ENCODE measurements around the gene JCAD. TPM values are rescaled to one million over a fixed set of nuclear protein-coding genes. Genes with fewer than 3 reads are reported as not detected.

The JCAD gene
- total and polyA plus RNA-seq, 11 donors, result 10.4 to 51.7 (median 21.8) TPM

DNA sequence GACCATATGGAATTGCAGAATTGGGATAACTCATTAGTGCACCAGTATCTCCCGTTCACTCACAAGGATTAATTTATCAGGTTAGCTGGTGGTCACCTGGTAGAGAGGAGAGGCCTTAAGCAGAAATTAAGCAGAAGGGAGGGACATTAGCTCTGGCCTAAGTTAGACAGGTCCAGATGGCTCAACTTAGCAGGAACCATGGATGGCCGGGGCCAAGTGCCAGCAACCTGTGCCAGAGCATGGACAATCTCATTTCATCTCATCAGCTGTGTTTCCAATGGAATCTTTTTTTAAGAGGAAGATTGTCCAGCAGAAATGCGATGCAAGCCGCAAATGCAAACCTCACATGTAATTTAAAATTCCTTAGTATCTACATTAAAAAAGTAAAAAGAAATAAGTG, 82.2 kb downstream of the JCAD start:
- H3K36me3 ChIP-seq, result no peaks in the 10 kb centered on the region
- H3K9me3 ChIP-seq, result peaks cover 0 to 13% (median 0%) of the 10 kb centered on the region in 12 donors
- no peaks in the 10 kb centered on the region for H3K27me3 ChIP-seq
- H3K4me3 ChIP-seq, result no peak overlapping the region
- ATAC-seq, result no peak
- intact Hi-C loops (cut with DNase I), result no loop called here
- no peak overlapping the region for H3K27ac ChIP-seq
- TF ChIP-seq, protein P1, sequence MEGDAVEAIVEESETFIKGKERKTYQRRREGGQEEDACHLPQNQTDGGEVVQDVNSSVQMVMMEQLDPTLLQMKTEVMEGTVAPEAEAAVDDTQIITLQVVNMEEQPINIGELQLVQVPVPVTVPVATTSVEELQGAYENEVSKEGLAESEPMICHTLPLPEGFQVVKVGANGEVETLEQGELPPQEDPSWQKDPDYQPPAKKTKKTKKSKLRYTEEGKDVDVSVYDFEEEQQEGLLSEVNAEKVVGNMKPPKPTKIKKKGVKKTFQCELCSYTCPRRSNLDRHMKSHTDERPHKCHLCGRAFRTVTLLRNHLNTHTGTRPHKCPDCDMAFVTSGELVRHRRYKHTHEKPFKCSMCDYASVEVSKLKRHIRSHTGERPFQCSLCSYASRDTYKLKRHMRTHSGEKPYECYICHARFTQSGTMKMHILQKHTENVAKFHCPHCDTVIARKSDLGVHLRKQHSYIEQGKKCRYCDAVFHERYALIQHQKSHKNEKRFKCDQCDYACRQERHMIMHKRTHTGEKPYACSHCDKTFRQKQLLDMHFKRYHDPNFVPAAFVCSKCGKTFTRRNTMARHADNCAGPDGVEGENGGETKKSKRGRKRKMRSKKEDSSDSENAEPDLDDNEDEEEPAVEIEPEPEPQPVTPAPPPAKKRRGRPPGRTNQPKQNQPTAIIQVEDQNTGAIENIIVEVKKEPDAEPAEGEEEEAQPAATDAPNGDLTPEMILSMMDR (IDR thresholded peaks at IDR 0.05), result no peak
- TF ChIP-seq POLR2A (IDR thresholded peaks at IDR 0.05), result no peak
- DNase-seq, result no peak
- peaks cover 0 to 21% (median 0%) of the 10 kb centered on the region in 12 donors for H3K4me1 ChIP-seq
- 56 to 71% (median 61%) methylated on average over 4 of the region's 4 CpGs for WGBS, 4 donors

DNA sequence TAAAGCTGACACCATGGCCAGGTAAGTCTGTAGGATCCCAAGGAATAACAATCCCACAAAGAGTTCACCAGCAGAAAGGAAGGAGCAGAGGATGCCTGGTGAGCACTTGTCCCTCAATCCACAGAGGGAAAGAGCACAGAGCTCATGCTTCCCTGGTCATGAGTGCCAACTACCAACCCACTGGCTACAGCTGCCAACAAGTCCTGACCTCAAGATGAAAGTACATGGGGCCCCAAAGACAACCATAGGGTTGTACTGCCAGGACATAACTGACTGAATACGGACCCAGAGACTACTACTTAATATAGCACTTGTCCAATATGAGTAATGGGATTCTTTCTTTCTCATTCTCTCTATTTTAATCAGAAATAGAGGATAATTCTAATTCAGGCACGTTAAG, 83.3 kb downstream of the JCAD start:
- intact Hi-C loops (cut with DNase I), result no loop called here
- TF ChIP-seq POLR2A (IDR thresholded peaks at IDR 0.05), result no peak
- TF ChIP-seq, protein P1 (IDR thresholded peaks at IDR 0.05), result no peak
- ATAC-seq (peak in 1 of 4 donors; percentile 35), DNase-seq (no peak)
- no peak overlapping the region for H3K4me3 ChIP-seq
- peaks cover 0 to 12% (median 0%) of the 10 kb centered on the region in 12 donors for H3K9me3 ChIP-seq
- no peaks in the 10 kb centered on the region for H3K27me3 ChIP-seq
- H3K4me1 ChIP-seq, result peaks cover 0 to 21% (median 0%) of the 10 kb centered on the region in 12 donors
- H3K36me3 ChIP-seq, result no peaks in the 10 kb centered on the region
- H3K27ac ChIP-seq, result no peak overlapping the region
- 69 to 85% (median 81%) methylated on average over 2 of the region's 2 CpGs for WGBS, 4 donors

DNA sequence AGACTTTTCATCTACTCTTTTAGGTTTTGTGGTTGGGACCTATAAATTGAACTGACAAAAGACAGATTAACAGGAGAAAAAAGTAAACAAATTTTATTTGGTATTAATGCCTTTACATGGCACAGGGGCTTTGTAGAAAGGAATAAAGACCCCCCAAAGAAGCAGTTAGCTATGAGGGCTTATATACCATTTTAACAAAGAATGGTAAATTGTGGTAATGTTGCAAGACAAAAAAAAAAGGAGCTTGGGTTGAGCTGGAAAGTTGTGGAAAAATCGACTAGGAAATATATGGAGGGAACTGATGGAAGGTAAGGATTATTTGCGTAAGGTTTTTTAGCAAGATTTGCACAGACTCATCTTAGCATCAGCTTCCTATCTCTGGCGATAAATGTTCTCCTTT, 84.6 kb downstream of the JCAD start:
- Histone ChIP-seq H3K27me3 (no peaks in the 10 kb centered on the region), H3K4me1 (peaks cover 0 to 21% (median 0%) of the 10 kb centered on the region in 12 donors), H3K27ac (no peak overlapping the region), H3K4me3 (no peak overlapping the region), H3K9me3 (peaks cover 0 to 12% (median 0%) of the 10 kb centered on the region in 12 donors), H3K36me3 (no peaks in the 10 kb centered on the region)
- intact Hi-C loops (cut with DNase I), result no loop called here
- WGBS, 4 donors, result 54 to 82% (median 67%) methylated on average over 3 of the region's 3 CpGs
- DNase-seq (no peak), ATAC-seq (no peak)
- no peak for TF ChIP-seq POLR2A (IDR thresholded peaks at IDR 0.05)
- TF ChIP-seq, protein P1 (IDR thresholded peaks at IDR 0.05), result no peak

DNA sequence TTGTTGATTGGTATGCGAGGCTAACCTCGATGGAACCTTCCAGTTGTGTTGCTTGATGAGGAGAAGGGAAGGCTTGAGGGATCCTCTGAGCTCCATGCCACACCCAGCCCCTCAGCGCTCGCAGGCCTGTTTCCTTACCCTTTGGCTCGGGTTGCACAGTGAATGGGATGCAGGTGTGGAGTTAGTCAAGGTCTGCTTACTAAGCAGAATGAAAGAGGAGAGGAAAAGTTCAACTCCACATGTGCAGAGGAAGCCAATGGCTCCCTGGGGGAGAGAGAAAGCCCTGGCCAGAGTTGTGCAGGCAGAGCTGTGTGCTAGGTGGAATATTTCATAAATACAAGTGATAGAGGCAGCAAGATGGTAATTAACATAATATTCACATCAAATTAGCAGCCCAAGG, 85.5 kb downstream of the JCAD start:
- Histone ChIP-seq H3K27ac (no peak overlapping the region), H3K4me3 (no peak overlapping the region), H3K27me3 (no peaks in the 10 kb centered on the region), H3K4me1 (peaks cover 0 to 14% (median 0%) of the 10 kb centered on the region in 12 donors), H3K9me3 (peaks cover 0 to 12% (median 0%) of the 10 kb centered on the region in 12 donors), H3K36me3 (no peaks in the 10 kb centered on the region)
- no peak for ATAC-seq
- intact Hi-C loops (cut with DNase I), result no loop called here
- no peak for DNase-seq
- 79 to 87% (median 83%) methylated on average over 5 of the region's 5 CpGs for WGBS, 4 donors
- TF ChIP-seq POLR2A (IDR thresholded peaks at IDR 0.05), result no peak
- TF ChIP-seq, protein P1 (IDR thresholded peaks at IDR 0.05), result no peak
